Measurements from ENCODE around the gene SERINC5. TPM values are rescaled to one million over a fixed set of nuclear protein-coding genes. Genes with fewer than 3 reads are reported as not detected.

The SERINC5 gene
- total RNA-seq, 1 experiment from 2014 or later = 52.3 TPM

GRCh38 chr5:80225934-80226326 lies 29.9 kb downstream of the SERINC5 start:
- no CpG with 5 or more reads among the region's 6 CpGs for WGBS (ENCODE audit: extremely low coverage, insufficient read length, low lambda C conversion rate)
- no peak overlapping the region for H2BK20ac ChIP-seq (ENCODE audit: low read depth, low read length, poor library complexity, severe bottlenecking)
- H3K27ac Mint-ChIP-seq = no peak overlapping the region; a peak in 2 of 7 replicates

More at GRCh38 chr5:80225934-80226326, 29.9 kb downstream of the SERINC5 start:
- Histone ChIP-seq H3T11ph (ENCODE audit: low read length) (no peak overlapping the region), H3K27ac (ENCODE audit: insufficient read length, low read depth, low read length) (no peak overlapping the region), H3K4me2 (ENCODE audit: insufficient read depth, insufficient read length, low read length) (no peak overlapping the region), H3K79me1 (ENCODE audit: insufficient read depth, low read depth, low read length, poor library complexity, severe bottlenecking) (peaks cover 10% of the 10 kb centered on the region), H2BK15ac (ENCODE audit: low read depth, low read length) (no peak overlapping the region), H3K9ac (ENCODE audit: extremely low read depth, insufficient read length, low read length) (no peak overlapping the region), H2AFZ (ENCODE audit: low read length) (no peak overlapping the region), H4K20me1 (ENCODE audit: control insufficient read depth, insufficient read depth, insufficient read length) (no peaks in the 10 kb centered on the region), H3K23me2 (ENCODE audit: insufficient read length, low read depth, low read length, poor library complexity, severe bottlenecking) (no peaks in the 10 kb centered on the region), H2BK12ac (ENCODE audit: insufficient read length, low read depth, low read length) (no peak overlapping the region), H3K79me2 (ENCODE audit: insufficient read depth, low read length) (peaks cover 38% of the 10 kb centered on the region), H3K27me3 (ENCODE audit: insufficient read depth, low read length) (no peaks in the 10 kb centered on the region), H3K14ac (ENCODE audit: insufficient read depth, low read length) (no peak overlapping the region), H4K8ac (replicated peaks; ENCODE audit: insufficient read length, low read depth, low read length) (no peak overlapping the region), H3K18ac (ENCODE audit: insufficient read length, low read depth, low read length) (no peak overlapping the region), H2AK5ac (ENCODE audit: insufficient read length, low read length) (no peak overlapping the region), H3K4ac (ENCODE audit: low read depth, low read length) (no peak overlapping the region), H4K5ac (ENCODE audit: insufficient read length, low read depth, low read length) (no peak overlapping the region), H3K4me1 (ENCODE audit: insufficient read depth, low read length) (peaks cover 6% of the 10 kb centered on the region; the same call in 1 of the 2 replicates), H3K23ac (ENCODE audit: insufficient read length, low read depth, low read length) (no peak overlapping the region), H3K9me3 (ENCODE audit: control insufficient read depth, low read depth, low read length) (no peaks in the 10 kb centered on the region), H2BK120ac (ENCODE audit: low read depth, low read length, poor library complexity, severe bottlenecking) (no peak overlapping the region), H3K56ac (ENCODE audit: insufficient read length, low read depth, low read length) (no peak overlapping the region), H4K91ac (ENCODE audit: insufficient read length, low read depth, low read length) (no peak overlapping the region), H2BK5ac (ENCODE audit: insufficient read length, low read length) (no peak overlapping the region)
- H3K9me3 Mint-ChIP-seq = no peaks in the 10 kb centered on the region
- no peak for TF ChIP-seq CTCF (conservative IDR thresholded peaks at IDR 0.05)
- H3K4me1 Mint-ChIP-seq = peaks cover 23% of the 10 kb centered on the region in 2 experiments
- H3K36me3 Mint-ChIP-seq (ENCODE audit: insufficient read depth in 1 of 3, low read depth in 3 of 3) = peaks cover 0 to 5% (median 1%) of the 10 kb centered on the region in 3 experiments; a peak in 2 of 7 replicates
- DNase-seq = no peak
- H3K4me3 Mint-ChIP-seq = no peak overlapping the region
- no peaks in the 10 kb centered on the region for H3K27me3 Mint-ChIP-seq (ENCODE audit: low read depth)

Measured in H9 (cell line).